HEK293 (cell line): ENCODE data around the gene TOX4.

Experiments used
- FEZF1 ChIP-seq: fragments of 450-650 bp; formaldehyde crosslinking; IDR thresholded peaks from 2 replicates; pipeline ENCODE4 v1.5.1; 2016; ENCODE audit warnings: missing biosample characterization, missing genetic modification characterization
- GLI2 ChIP-seq: fragments of 450-650 bp; formaldehyde crosslinking; IDR thresholded peaks from 2 replicates; pipeline ENCODE4; 2017; ENCODE audit warnings: missing biosample characterization, missing genetic modification characterization, low read depth, borderline replicate concordance
- KLF10 ChIP-seq: fragments of 450-650 bp; IDR thresholded peaks from 2 replicates; pipeline ENCODE4 v1.5.1; 2018; ENCODE audit warnings: missing biosample characterization, mild to moderate bottlenecking, missing genetic modification characterization
- KLF9 ChIP-seq: fragments of 450-650 bp; formaldehyde crosslinking; IDR thresholded peaks from 2 replicates; pipeline ENCODE4 v1.5.1; 2016; ENCODE audit warnings: missing biosample characterization, missing genetic modification characterization, low read depth
- PRDM10 ChIP-seq: fragments of 450-650 bp; formaldehyde crosslinking; IDR thresholded peaks from 2 replicates; pipeline ENCODE4 v1.5.1; 2016; ENCODE audit warnings: missing biosample characterization, missing genetic modification characterization
- REST ChIP-seq: fragments of 450-650 bp; formaldehyde crosslinking; IDR thresholded peaks from 2 replicates; pipeline ENCODE4 v1.5.1; 2016; ENCODE audit warnings: missing biosample characterization, missing genetic modification characterization
- WT1 ChIP-seq: fragments of 450-650 bp; formaldehyde crosslinking; IDR thresholded peaks from 2 replicates; pipeline ENCODE4 v1.5.1; 2016; ENCODE audit warnings: missing biosample characterization, missing genetic modification characterization
- YY1 ChIP-seq: fragments of 450-650 bp; formaldehyde crosslinking; IDR thresholded peaks from 2 replicates; pipeline ENCODE4 v1.5.1; 2018; ENCODE audit warnings: missing biosample characterization, missing genetic modification characterization
- ZBTB11 ChIP-seq: fragments of 450-650 bp; formaldehyde crosslinking; conservative IDR thresholded peaks from 2 replicates; pipeline ENCODE4 v1.5.1; 2016; ENCODE audit warnings: low read depth, missing biosample characterization, missing genetic modification characterization
- ZBTB20 ChIP-seq: fragments of 450-650 bp; formaldehyde crosslinking; IDR thresholded peaks from 2 replicates; pipeline ENCODE4 v1.5.1; 2016; ENCODE audit warnings: missing biosample characterization, missing genetic modification characterization
- ZBTB7A ChIP-seq: fragments of 450-650 bp; formaldehyde crosslinking; IDR thresholded peaks from 2 replicates; pipeline ENCODE4 v1.5.1; 2016; ENCODE audit warnings: low read depth, missing biosample characterization, missing genetic modification characterization
- ZNF24 ChIP-seq: fragments of 450-650 bp; formaldehyde crosslinking; IDR thresholded peaks from 2 replicates; pipeline ENCODE4 v1.5.1; 2016; ENCODE audit warnings: missing biosample characterization, missing genetic modification characterization
- ZNF341 ChIP-seq: fragments of 450-650 bp; formaldehyde crosslinking; IDR thresholded peaks from 2 replicates; pipeline ENCODE4; 2016; ENCODE audit warnings: low read depth, missing biosample characterization, missing genetic modification characterization
- ZNF37A ChIP-seq: fragments of 450-650 bp; IDR thresholded peaks from 2 replicates; pipeline ENCODE4 v1.5.1; 2018; ENCODE audit warnings: missing biosample characterization, missing genetic modification characterization
- ZNF501 ChIP-seq: fragments of 450-650 bp; formaldehyde crosslinking; IDR thresholded peaks from 2 replicates; pipeline ENCODE4 v1.5.1; 2016; ENCODE audit warnings: missing biosample characterization, missing genetic modification characterization
- ZNF510 ChIP-seq: fragments of 450-650 bp; formaldehyde crosslinking; IDR thresholded peaks from 2 replicates; pipeline ENCODE4 v1.5.1; 2018; ENCODE audit warnings: mild to moderate bottlenecking, missing genetic modification characterization, missing biosample characterization; ENCODE audit not compliant: insufficient replicate concordance
- ZNF544 ChIP-seq: fragments of 450-650 bp; formaldehyde crosslinking; IDR thresholded peaks from 2 replicates; pipeline ENCODE4 v1.5.0; 2017; ENCODE audit warnings: missing biosample characterization, missing genetic modification characterization
- ZNF692 ChIP-seq: fragments of 450-650 bp; formaldehyde crosslinking; IDR thresholded peaks from 2 replicates; pipeline ENCODE4 v1.5.1; 2016; ENCODE audit warnings: missing biosample characterization, missing genetic modification characterization
- ZNF704 ChIP-seq: fragments of 450-650 bp; formaldehyde crosslinking; IDR thresholded peaks from 2 replicates; pipeline ENCODE4 v1.5.1; 2016; ENCODE audit warnings: missing biosample characterization, missing genetic modification characterization
- ZNF747 ChIP-seq: fragments of 450-650 bp; formaldehyde crosslinking; IDR thresholded peaks from 2 replicates; pipeline ENCODE4 v1.5.1; 2016; ENCODE audit warnings: missing biosample characterization, missing genetic modification characterization
- ZNF768 ChIP-seq: fragments of 450-650 bp; formaldehyde crosslinking; IDR thresholded peaks from 2 replicates; pipeline ENCODE4 v1.5.1; 2018; ENCODE audit warnings: missing biosample characterization, mild to moderate bottlenecking, missing genetic modification characterization
- ZNF785 ChIP-seq: fragments of 450-650 bp; formaldehyde crosslinking; IDR thresholded peaks from 2 replicates; pipeline ENCODE4 v1.5.1; 2016; ENCODE audit warnings: missing biosample characterization, missing genetic modification characterization
- ZNF791 ChIP-seq: fragments of 450-650 bp; formaldehyde crosslinking; IDR thresholded peaks from 2 replicates; pipeline ENCODE4 v1.5.1; 2016; ENCODE audit warnings: missing biosample characterization, missing genetic modification characterization
- ZSCAN23 ChIP-seq: fragments of 450-650 bp; formaldehyde crosslinking; IDR thresholded peaks from 2 replicates; pipeline ENCODE4 v1.5.1; 2016; ENCODE audit warnings: missing biosample characterization, missing genetic modification characterization
- ZXDB ChIP-seq: fragments of 450-650 bp; formaldehyde crosslinking; IDR thresholded peaks from 2 replicates; pipeline ENCODE4 v1.5.1; 2016; ENCODE audit warnings: missing biosample characterization, missing genetic modification characterization

Gene TOX4

GRCh38 chr14:21455912-21456667 lies 20.9 kb upstream of the TOX4 start, which contains the start of gene CHD8 (continued):
- TF ChIP-seq ZNF704 (tag by site-specific recombination) (no peak), ZNF785 (tag by site-specific recombination) (no peak), ZNF768 (tag by site-specific recombination) (no peak), ZBTB7A (tag by site-specific recombination) (no peak), WT1 (no peak), ZNF544 (no peak), ZNF692 (tag by site-specific recombination) (0 out of 2 replicates have a peak, but pooled peaks have one; percentile 24), KLF9 (no peak), ZNF341 (tag by site-specific recombination) (no peak), PRDM10 (tag by site-specific recombination) (peak; percentile 95), REST (peak; percentile 39; the same call in 1 of the 2 replicates), KLF10 (tag by site-specific recombination) (peak; percentile 56), ZNF501 (tag by site-specific recombination) (no peak), ZNF747 (tag by site-specific recombination) (no peak), ZBTB20 (tag by site-specific recombination) (peak; percentile 34; the same call in 1 of the 2 replicates), YY1 (tag by site-specific recombination) (peak; percentile 85), ZNF510 (no peak), FEZF1 (no peak), ZSCAN23 (tag by site-specific recombination) (no peak), ZBTB11 (tag by site-specific recombination) (peak; percentile 73), ZNF791 (tag by site-specific recombination) (no peak), ZNF37A (tag by site-specific recombination) (no peak), ZXDB (0 out of 2 replicates have a peak, but pooled peaks have one; percentile 45), ZNF24 (tag by site-specific recombination) (peak; percentile 55; the same call in 1 of the 2 replicates), GLI2 (tag by site-specific recombination) (no peak)
